ENCODE data around the gene TCF12. TPM values are rescaled to one million over a fixed set of nuclear protein-coding genes. Genes with fewer than 3 reads are reported as not detected.

TCF12 gene
- total and polyA plus RNA-seq, 2 of the 8 experiments (the other 6 are each of a cell fraction or from before 2014, with no cell fraction given) = 85.8 to 101 TPM

DNA sequence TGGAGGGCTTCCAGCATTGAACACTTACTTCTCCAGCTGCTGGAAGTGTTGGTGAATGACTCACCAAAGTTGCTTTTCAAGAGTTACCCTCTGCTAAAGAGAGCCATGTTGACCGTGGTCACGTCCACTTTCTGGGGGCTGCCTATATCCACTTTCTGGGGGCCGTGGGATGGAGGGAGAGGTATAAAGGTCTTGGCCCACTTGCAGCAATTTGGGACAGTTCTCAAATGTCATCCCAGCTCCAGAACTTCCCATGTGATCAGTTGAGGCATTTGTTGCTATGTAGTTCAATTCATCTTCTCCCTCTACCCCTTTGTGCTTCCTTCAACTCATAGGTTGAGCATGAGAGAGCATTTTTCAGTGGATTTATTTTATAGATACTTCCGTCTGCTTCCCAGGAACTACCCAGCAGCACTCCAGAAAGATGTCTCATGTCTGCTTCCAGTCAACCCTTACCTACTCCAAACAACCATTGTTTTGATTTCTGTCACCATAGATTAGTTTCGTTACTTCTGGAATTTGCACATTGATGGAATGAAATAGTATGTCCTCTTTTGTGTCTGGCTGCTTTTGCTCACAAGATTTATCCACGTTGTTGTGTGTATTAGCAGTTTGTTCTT is 130.6 kb downstream of the TCF12 start:
- no peak overlapping the region for H3K4me2 ChIP-seq (ENCODE audit: insufficient read depth in 1 of 2, low read depth in 2 of 2, low read length in 2 of 2)
- no peak overlapping the region for H2BK12ac ChIP-seq (ENCODE audit: low read depth, low read length)
- no peak overlapping the region for H3K4ac ChIP-seq (replicated peaks; ENCODE audit: insufficient read length, low read depth, low read length)
- H2BK120ac ChIP-seq (replicated peaks; ENCODE audit: low read depth, low read length) = no peak overlapping the region
- H3K27ac ChIP-seq (ENCODE audit: low read depth, low read length) = no peak overlapping the region
- no peak overlapping the region for H3K18ac ChIP-seq (ENCODE audit: extremely low read depth, low read length)
- no peaks in the 10 kb centered on the region; the same call in 1 of the 2 replicates for H3K79me1 ChIP-seq (ENCODE audit: low read depth, low read length)
- H3K36me3 ChIP-seq (ENCODE audit: control insufficient read depth in 2 of 4, insufficient read depth in 4 of 4, low read length in 3 of 4) = no peaks in the 10 kb centered on the region
- peaks cover 2 to 5% of the 10 kb centered on the region in 2 experiments for H4K20me1 ChIP-seq (replicated peaks in 1 of 2; ENCODE audit: control insufficient read depth in 1 of 2, insufficient read depth in 2 of 2, low read length in 2 of 2)
- H2BK15ac ChIP-seq (ENCODE audit: low read length) = no peak overlapping the region
- H2AK5ac ChIP-seq (ENCODE audit: low read depth, low read length) = no peak overlapping the region
- POLR2A ChIA-PET (ENCODE audit: partially characterized antibody) = interaction anchor here (1.2 kb wide), 1 partner anchor 11 kb away, joined by 3 read pairs; no protein-coding TSS in a partner anchor
- DNase-seq (ENCODE audit: low read depth in 1 of 2, low spot score in 2 of 2) = no peak
- H3K27me3 ChIP-seq (replicated peaks in 1 of 4; ENCODE audit: control insufficient read depth in 3 of 4, extremely low read depth in 1 of 4, insufficient read depth in 3 of 4, low read length in 3 of 4) = no peaks in the 10 kb centered on the region
- H2AFZ ChIP-seq (ENCODE audit: low read length) = no peak overlapping the region
- H4K8ac ChIP-seq (ENCODE audit: extremely low read depth, insufficient read depth, low read length) = no peak overlapping the region
- no peaks in the 10 kb centered on the region for H3K23me2 ChIP-seq (ENCODE audit: low read depth, low read length)
- H3K9me3 ChIP-seq (ENCODE audit: insufficient read depth in 2 of 2, low read depth in 1 of 2, low read length in 1 of 2) = no peaks in the 10 kb centered on the region
- H3K14ac ChIP-seq (ENCODE audit: insufficient read length) = no peak overlapping the region
- no peak overlapping the region for H2BK20ac ChIP-seq (ENCODE audit: low read length)
- peaks cover 0 to 3% (median 1%) of the 10 kb centered on the region in 4 experiments; a peak in 3 of 7 replicates for H3K4me1 ChIP-seq (replicated peaks in 1 of 4; ENCODE audit: control insufficient read depth in 3 of 4, insufficient read depth in 4 of 4, low read length in 3 of 4)
- no peak overlapping the region for H4K91ac ChIP-seq (replicated peaks; ENCODE audit: insufficient read length, low read length)
- H3K23ac ChIP-seq (ENCODE audit: insufficient read length) = no peak overlapping the region
- no peak overlapping the region for H3K56ac ChIP-seq (replicated peaks; ENCODE audit: insufficient read length, low read depth, low read length)
- no peak overlapping the region for H4K5ac ChIP-seq (ENCODE audit: insufficient read length, low read depth, low read length)
- peaks cover 0 to 90% of the 10 kb centered on the region in 2 experiments; a peak in 2 of 4 replicates for H3K79me2 ChIP-seq (ENCODE audit: control insufficient read depth in 1 of 2, insufficient read depth in 2 of 2, low read length in 2 of 2)
- H2BK5ac ChIP-seq (ENCODE audit: low read depth, low read length) = no peak overlapping the region
- CTCF ChIA-PET (ENCODE audit: partially characterized antibody) = no interaction called here
- H3K9ac ChIP-seq (replicated peaks in 1 of 4; ENCODE audit: extremely low read depth in 1 of 4, low read depth in 3 of 4, low read length in 3 of 4) = no peak overlapping the region
- H3K4me3 ChIP-seq (ENCODE audit: extremely low read depth in 1 of 4, insufficient read depth in 2 of 4, low read depth in 3 of 4, low read length in 4 of 4) = no peak overlapping the region
- 88% methylated on average over 6 of the region's 6 CpGs; no CpG with 5 or more reads in 1 of the 2 experiments for WGBS, 2 experiments (ENCODE audit: extremely low coverage in 1 of 2, insufficient coverage in 1 of 2, insufficient read length in 1 of 2, insufficient replicate concordance in 2 of 2, low coverage in 1 of 2, low lambda C conversion rate in 2 of 2, missing lambda C conversion rate in 1 of 2)
- no peak for FAIRE-seq
- TF ChIP-seq JUND (IDR thresholded peaks at IDR 0.05; ENCODE audit: low read length) (no peak), CREB1 (IDR thresholded peaks at IDR 0.05) (no peak), RBBP5 (IDR thresholded peaks at IDR 0.05; ENCODE audit: borderline replicate concordance, low read depth, low read length) (no peak), CTBP2 (IDR thresholded peaks at IDR 0.05; ENCODE audit: borderline replicate concordance, insufficient read depth, insufficient read length, low read length) (no peak), FOSL1 (IDR thresholded peaks at IDR 0.05; ENCODE audit: insufficient read depth, low read depth, low read length) (no peak), POLR2AphosphoS5 (IDR thresholded peaks at IDR 0.05; ENCODE audit: low read depth, low read length) (no peak), POLR2A (IDR thresholded peaks at IDR 0.05; ENCODE audit: control extremely low read depth in 1 of 2, low read depth in 2 of 2, low read length in 2 of 2) (no peak), SUZ12 (IDR thresholded peaks at IDR 0.05; ENCODE audit: low read length) (no peak), RXRA (IDR thresholded peaks at IDR 0.05; ENCODE audit: insufficient read depth, low read depth, low read length) (no peak), TAF7 (optimal IDR thresholded peaks at IDR 0.05; ENCODE audit: borderline replicate concordance, low read depth, low read length) (no peak), BRCA1 (IDR thresholded peaks at IDR 0.05; ENCODE audit: low read depth, low read length) (no peak), MAFK (IDR thresholded peaks at IDR 0.05; ENCODE audit: low read depth, low read length) (no peak), GABPA (IDR thresholded peaks at IDR 0.05; ENCODE audit: borderline replicate concordance, insufficient read depth, low read length) (no peak), SRF (IDR thresholded peaks at IDR 0.05; ENCODE audit: low read depth, low read length) (no peak)
